ENCODE data around the gene ZFYVE28.
"Not testable (repeated sequence)": the region's sequence is repeated elsewhere in the genome, so short reads cannot be mapped to it uniquely, and the experiment has no call there.

- TF ChIP-seq, protein P1, sequence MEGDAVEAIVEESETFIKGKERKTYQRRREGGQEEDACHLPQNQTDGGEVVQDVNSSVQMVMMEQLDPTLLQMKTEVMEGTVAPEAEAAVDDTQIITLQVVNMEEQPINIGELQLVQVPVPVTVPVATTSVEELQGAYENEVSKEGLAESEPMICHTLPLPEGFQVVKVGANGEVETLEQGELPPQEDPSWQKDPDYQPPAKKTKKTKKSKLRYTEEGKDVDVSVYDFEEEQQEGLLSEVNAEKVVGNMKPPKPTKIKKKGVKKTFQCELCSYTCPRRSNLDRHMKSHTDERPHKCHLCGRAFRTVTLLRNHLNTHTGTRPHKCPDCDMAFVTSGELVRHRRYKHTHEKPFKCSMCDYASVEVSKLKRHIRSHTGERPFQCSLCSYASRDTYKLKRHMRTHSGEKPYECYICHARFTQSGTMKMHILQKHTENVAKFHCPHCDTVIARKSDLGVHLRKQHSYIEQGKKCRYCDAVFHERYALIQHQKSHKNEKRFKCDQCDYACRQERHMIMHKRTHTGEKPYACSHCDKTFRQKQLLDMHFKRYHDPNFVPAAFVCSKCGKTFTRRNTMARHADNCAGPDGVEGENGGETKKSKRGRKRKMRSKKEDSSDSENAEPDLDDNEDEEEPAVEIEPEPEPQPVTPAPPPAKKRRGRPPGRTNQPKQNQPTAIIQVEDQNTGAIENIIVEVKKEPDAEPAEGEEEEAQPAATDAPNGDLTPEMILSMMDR (IDR thresholded peaks at IDR 0.05) = not testable (repeated sequence)
- TF ChIP-seq EZH2 (IDR thresholded peaks at IDR 0.05; ENCODE audit: borderline replicate concordance, insufficient read depth, low read depth, low read length, poor library complexity, severe bottlenecking) = not testable (repeated sequence)
These were observed 37.9 kb downstream of the ZFYVE28 start for GRCh38 chr4:2380589-2380988.

All from B cell (primary cell).